IMR-90 (cell line): ENCODE measurements around the gene SERPINA5. TPM values are rescaled to one million over a fixed set of nuclear protein-coding genes. Genes with fewer than 3 reads are reported as not detected.

Experiments
- ATAC-seq: fragments of 200-7000 bp; cut with Tn5 transposase; 2 replicates; pipeline ENCODE4 v1.9.1; 2020; ENCODE audit warnings: low read depth, mild to moderate bottlenecking, moderate library complexity
- BruUV-seq: library from RNA; stranded (reverse); fragments of 400-500 nt; replicated peaks from 2 replicates; lab custom pipeline; 2021; lab: Mats Ljungman, UMichigan
- CTCF ChIA-PET: fragments of 300-600 bp; formaldehyde crosslinking; extraction: SDS; loops from one replicate; lab custom pipeline; 2021; ENCODE audit warnings: antibody characterized with exemption; lab: Yijun Ruan, JAX
- POLR2A ChIA-PET: fragments of 300-600 bp; sonication (Branson Sonifier 250); formaldehyde crosslinking; loops from one replicate; lab custom pipeline; 2022; ENCODE audit warnings: antibody characterized with exemption; ENCODE audit not compliant: unreplicated experiment; lab: Charles Lee
- DNase-seq: peaks from one replicate; pipeline ENCODE4 v3.0.0; 2013
- H2AFZ ChIP-seq: replicated peaks from 2 replicates; pipeline ENCODE3; 2013; ENCODE audit warnings: low read length, mild to moderate bottlenecking; ENCODE audit not compliant: poor library complexity
- H2AK5ac ChIP-seq: 2 replicates; pipeline ENCODE4 v1.6.1; 2013; ENCODE audit warnings: low read depth, low read length, inconsistent platforms
- H2AK9ac ChIP-seq: replicated peaks from 2 replicates; pipeline ENCODE3; 2013; ENCODE audit warnings: mild to moderate bottlenecking, low read depth, low read length, moderate library complexity; ENCODE audit not compliant: poor library complexity
- H2BK120ac ChIP-seq: 2 replicates; pipeline ENCODE4 v1.6.1; 2013; ENCODE audit warnings: low read depth, low read length, inconsistent platforms
- H2BK15ac ChIP-seq: 3 replicates; pipeline ENCODE4 v1.6.1; 2013; ENCODE audit warnings: low read depth, low read length, inconsistent platforms
- H2BK20ac ChIP-seq: 2 replicates; pipeline ENCODE4 v1.6.1; 2013; ENCODE audit warnings: low read depth, mild to moderate bottlenecking, inconsistent platforms, low read length, moderate library complexity
- H2BK5ac ChIP-seq: 2 replicates; pipeline ENCODE4 v1.6.1; 2013; ENCODE audit warnings: mild to moderate bottlenecking, low read depth, low read length, inconsistent platforms; ENCODE audit not compliant: poor library complexity, severe bottlenecking
- H3K14ac ChIP-seq: replicated peaks from 2 replicates; pipeline ENCODE4 v1.6.1; 2013; ENCODE audit warnings: low read depth, low read length, inconsistent platforms
- H3K18ac ChIP-seq: 2 replicates; pipeline ENCODE4 v1.6.1; 2013; ENCODE audit warnings: low read depth, low read length, control low read depth
- H3K23ac ChIP-seq: 2 replicates; pipeline ENCODE4 v1.6.1; 2013; ENCODE audit warnings: low read depth, low read length, inconsistent platforms
- H3K27ac ChIP-seq: 2 replicates; pipeline ENCODE4 v1.5.1; 2013; ENCODE audit warnings: mild to moderate bottlenecking, control low read depth, low read length; ENCODE audit not compliant: insufficient read depth
- H3K27me3 ChIP-seq: 2 replicates; pipeline ENCODE4 v1.6.1; 2013; ENCODE audit warnings: low read length; ENCODE audit not compliant: control insufficient read depth, insufficient read depth
- H3K36me3 ChIP-seq: 2 replicates; pipeline ENCODE4 v1.6.1; 2013; ENCODE audit warnings: low read length, mixed read lengths; ENCODE audit not compliant: control insufficient read depth, insufficient read depth
- H3K4ac ChIP-seq: 2 replicates; pipeline ENCODE4 v1.6.1; 2013; ENCODE audit warnings: low read depth, low read length, inconsistent platforms
- H3K4me1 ChIP-seq: 2 replicates; pipeline ENCODE4 v1.6.1; 2013; ENCODE audit warnings: low read length, mixed read lengths; ENCODE audit not compliant: control insufficient read depth, insufficient read depth
- H3K4me2 ChIP-seq: 2 replicates; pipeline ENCODE4 v1.6.1; 2013; ENCODE audit warnings: low read depth, mild to moderate bottlenecking, control low read depth, low read length, moderate library complexity
- H3K4me3 ChIP-seq: 2 replicates; pipeline ENCODE4 v1.5.1; 2013; ENCODE audit warnings: low read depth, mild to moderate bottlenecking, control low read depth, low read length, moderate library complexity; ENCODE audit not compliant: insufficient read depth
- H3K56ac ChIP-seq: 2 replicates; pipeline ENCODE4 v1.6.1; 2013; ENCODE audit warnings: low read length, inconsistent platforms; ENCODE audit not compliant: insufficient read depth; ENCODE audit errors: extremely low read depth
- H3K79me1 ChIP-seq, 2 experiments: 2 replicates each; pipeline ENCODE4 v1.6.1; 2013; ENCODE audit warnings: low read length in 2 of 2, inconsistent platforms in 1 of 2, low read depth in 1 of 2
- H3K9ac ChIP-seq: 2 replicates; pipeline ENCODE4 v1.6.1; 2013; ENCODE audit warnings: low read depth, low read length, control low read depth
- H3K9me1 ChIP-seq: 2 replicates; pipeline ENCODE4 v1.6.1; 2013; ENCODE audit warnings: low read length, inconsistent platforms; ENCODE audit not compliant: insufficient read depth
- H3K9me3 ChIP-seq: 2 replicates; pipeline ENCODE4 v1.6.1; 2013; ENCODE audit warnings: low read length; ENCODE audit not compliant: control insufficient read depth, insufficient read depth
- H4K20me1 ChIP-seq: 2 replicates; pipeline ENCODE4 v1.6.1; 2013; ENCODE audit warnings: low read length, inconsistent platforms; ENCODE audit not compliant: insufficient read depth
- H4K5ac ChIP-seq: 2 replicates; pipeline ENCODE4 v1.6.1; 2013; ENCODE audit warnings: mild to moderate bottlenecking, low read depth, low read length, control low read depth
- H4K8ac ChIP-seq, 2 experiments: 2 replicates each; pipeline ENCODE4 v1.6.1; 2013; ENCODE audit warnings: low read depth in 2 of 2, low read length in 2 of 2, control low read depth in 1 of 2, inconsistent platforms in 1 of 2
- H4K91ac ChIP-seq: 2 replicates; pipeline ENCODE4 v1.6.1; 2013; ENCODE audit warnings: low read depth, low read length, inconsistent platforms; ENCODE audit not compliant: insufficient read depth
- MAFK ChIP-seq: IDR thresholded peaks from 2 replicates; pipeline ENCODE4 v1.6.1; 2012; ENCODE audit warnings: low read depth, low read length, improper control_type of control experiment
- RAD21 ChIP-seq: IDR thresholded peaks from 2 replicates; pipeline ENCODE4 v1.6.1; 2012; ENCODE audit warnings: low read length, improper control_type of control experiment
- WGBS, 2 experiments: methylation state at CpG; one replicate each; pipeline versions ENCODE4 v1.1.5 to v1.1.7; 2013; ENCODE audit warnings: missing lambda C conversion rate in 2 of 2; ENCODE audit not compliant: insufficient read length in 1 of 2; ENCODE audit errors: extremely low coverage in 2 of 2; 5-methylcytosine and 5-hydroxymethylcytosine counted together
- dilution Hi-C: fragments of 300-500 bp; cut with HindIII; formaldehyde crosslinking; loops from one replicate; pipeline ENCODE4 v1.14.3; 2018; ENCODE audit warnings: low sequenced_read_pairs; ENCODE audit not compliant: unreplicated experiment
- in situ Hi-C: fragments of 300-500 bp; cut with MboI; formaldehyde crosslinking; loops from 3 replicates; pipeline ENCODE4 v1.14.3; 2019; ENCODE audit warnings: low sequenced_read_pairs, inconsistent platforms, mixed read lengths
- intact Hi-C: fragments of 100-400 bp; cut with micrococcal nuclease; formaldehyde crosslinking; loops from 2 replicates; pipeline ENCODE4 v1.10.0; 2022
- polyA plus RNA-seq, 3 experiments: library from polyadenylated mRNA; depleted of rRNA; stranded (reverse); fragments of >200 nt; gene quantifications; 2 replicates each; pipeline ENCODE4 v1.2.3, GENCODE V29; 2012; ENCODE audit warnings: low replicate concordance in 1 of 3
- total RNA-seq: library from RNA; depleted of rRNA; stranded (reverse); fragments of >200 nt; gene quantifications from 2 replicates; pipeline ENCODE4 v1.2.3, GENCODE V29; 2012
- TF ChIP-seq, protein P1 (sequence below): fragments of 150-350 bp; IDR thresholded peaks from 2 replicates; pipeline ENCODE4 v1.6.1; 2016; ENCODE audit warnings: low read depth, mild to moderate bottlenecking, low read length, moderate library complexity, borderline replicate concordance

Gene SERPINA5
- total and polyA plus RNA-seq, 2 of the 4 experiments (the other 2 are of a cell fraction), result not detected

DNA sequence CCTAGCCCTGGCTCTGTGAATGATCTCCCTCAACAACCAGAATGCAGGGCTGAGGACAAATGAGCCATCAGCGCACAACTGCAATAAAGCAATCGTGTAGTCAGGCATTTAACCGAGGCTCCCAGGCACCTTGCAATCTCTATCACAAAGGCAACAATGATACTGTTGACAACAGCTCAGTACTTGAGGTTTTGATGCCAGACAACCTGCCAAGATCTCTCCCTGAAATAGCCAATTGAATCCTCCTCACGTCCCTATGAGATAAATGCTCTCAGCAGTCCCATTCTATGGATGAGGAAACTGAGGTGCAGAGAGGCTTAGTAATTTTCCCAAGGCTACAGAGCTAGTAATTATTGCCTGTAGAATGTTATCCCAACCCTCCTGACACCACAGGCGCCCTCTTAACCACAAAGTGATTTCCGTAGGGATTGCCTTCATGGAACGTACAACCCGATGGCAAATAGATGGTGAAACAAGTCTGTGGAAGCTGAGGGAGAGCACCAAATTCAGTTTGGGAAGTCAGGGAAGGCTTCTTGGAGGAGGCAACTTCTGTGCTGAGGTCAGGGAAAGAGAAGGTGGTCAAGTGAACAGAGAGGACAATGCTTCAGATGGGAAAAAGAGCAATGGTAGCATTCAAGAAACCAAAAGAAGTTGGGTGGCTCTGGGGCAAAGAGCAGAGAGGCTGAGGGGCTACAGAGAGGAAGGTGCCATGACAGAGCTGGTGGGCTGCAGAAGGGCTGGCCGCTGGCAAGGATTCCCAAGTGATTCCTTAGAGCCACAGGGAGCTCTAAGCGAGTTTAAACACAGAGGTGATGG lies 43.5 kb downstream of the SERPINA5 start:
- ATAC-seq (no peak), DNase-seq (no peak)
- H3K14ac ChIP-seq, result no peak overlapping the region
- WGBS, 2 experiments, result 65% methylated on average over 4 of the region's 10 CpGs; no CpG with 5 or more reads in 1 of the 2 experiments
- no peak overlapping the region for H3K18ac ChIP-seq
- no peak overlapping the region for H2AK9ac ChIP-seq
- dilution Hi-C loops (no loop called here), in situ Hi-C loops (no loop called here), intact Hi-C loops (no loop called here)
- 0 out of 2 replicates have a peak, but pooled peaks cover 2% of the 10 kb centered on the region for H3K9me3 ChIP-seq
- no peak overlapping the region for H3K23ac ChIP-seq
- no peaks in the 10 kb centered on the region for H3K79me1 ChIP-seq
- no peak overlapping the region for H2AK5ac ChIP-seq
- BruUV-seq, result no TSS peak
- no peak overlapping the region for H3K9ac ChIP-seq
- peaks cover 10% of the 10 kb centered on the region for H3K27me3 ChIP-seq
- H2AFZ ChIP-seq, result no peak overlapping the region
- CTCF ChIA-PET, result no interaction called here
- no peak overlapping the region for H4K5ac ChIP-seq
- no peak overlapping the region for H2BK120ac ChIP-seq
- TF ChIP-seq, protein P1, sequence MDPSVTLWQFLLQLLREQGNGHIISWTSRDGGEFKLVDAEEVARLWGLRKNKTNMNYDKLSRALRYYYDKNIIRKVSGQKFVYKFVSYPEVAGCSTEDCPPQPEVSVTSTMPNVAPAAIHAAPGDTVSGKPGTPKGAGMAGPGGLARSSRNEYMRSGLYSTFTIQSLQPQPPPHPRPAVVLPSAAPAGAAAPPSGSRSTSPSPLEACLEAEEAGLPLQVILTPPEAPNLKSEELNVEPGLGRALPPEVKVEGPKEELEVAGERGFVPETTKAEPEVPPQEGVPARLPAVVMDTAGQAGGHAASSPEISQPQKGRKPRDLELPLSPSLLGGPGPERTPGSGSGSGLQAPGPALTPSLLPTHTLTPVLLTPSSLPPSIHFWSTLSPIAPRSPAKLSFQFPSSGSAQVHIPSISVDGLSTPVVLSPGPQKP, result no peak
- TF ChIP-seq RAD21 (no peak), MAFK (no peak)
- no peak overlapping the region for H3K4me3 ChIP-seq
- H2BK20ac ChIP-seq, result no peak overlapping the region
- H3K36me3 ChIP-seq, result no peaks in the 10 kb centered on the region
- no peaks in the 10 kb centered on the region for H3K9me1 ChIP-seq
- H3K4me1 ChIP-seq, result no peaks in the 10 kb centered on the region
- no peak overlapping the region for H2BK15ac ChIP-seq
- H4K20me1 ChIP-seq, result no peaks in the 10 kb centered on the region
- no peak overlapping the region for H3K56ac ChIP-seq
- H3K4ac ChIP-seq, result no peak overlapping the region
- no peak overlapping the region for H4K8ac ChIP-seq
- H2BK5ac ChIP-seq, result no peak overlapping the region
- no peak overlapping the region for H3K4me2 ChIP-seq
- POLR2A ChIA-PET, result no interaction called here
- no peak overlapping the region for H3K27ac ChIP-seq
- no peak overlapping the region for H4K91ac ChIP-seq
